Adrenal gland (tissue), 12 donors: ENCODE data around the gene CEP41. TPM values are rescaled to one million over a fixed set of nuclear protein-coding genes. Genes with fewer than 3 reads are reported as not detected.
"Not testable (repeated sequence)": the region's sequence is repeated elsewhere in the genome, so short reads cannot be mapped to it uniquely, and the experiment has no call there.

Experiments
- DNase-seq, 7 donors: peaks; one replicate each; pipeline ENCODE4 v3.0.0-alpha.2; 2019 to 2020
- H3K27ac ChIP-seq, 5 donors: fragments of 200-600 bp; sonication (generic) in 4 of 5; 1 replicate in 3 of 5; 2 replicates in 2 of 5; pipeline versions ENCODE4 v1.5.1 to v1.8.0; 2016 to 2020; ENCODE audit warnings: mild to moderate bottlenecking in 1 of 5
- H3K27me3 ChIP-seq: fragments of 200-600 bp; 2 replicates; pipeline ENCODE4 v1.8.0; 2021
- H3K36me3 ChIP-seq, 2 donors: fragments of 200-600 bp; replicated peaks in 1 of 2; 1 replicate in 1 of 2; 2 replicates in 1 of 2; pipeline versions ENCODE4 v1.5.1 to v1.8.0; 2018 to 2022
- H3K4me1 ChIP-seq, 2 donors: fragments of 200-600 bp; replicated peaks in 1 of 2; 1 replicate in 1 of 2; 2 replicates in 1 of 2; pipeline versions ENCODE4 v1.5.1 to v1.8.0; 2018 to 2021
- H3K4me3 ChIP-seq, 4 donors: fragments of 200-600 bp; sonication (generic) in 3 of 4; one replicate each; pipeline ENCODE4 v1.5.1; 2016 to 2018
- H3K9me3 ChIP-seq, 3 donors: fragments of 200-600 bp; sonication (generic) in 1 of 3; replicated peaks in 1 of 3; 1 replicate in 2 of 3; 2 replicates in 1 of 3; pipeline versions ENCODE4 v1.5.1 to v1.8.0; 2016 to 2021
- POLR2A ChIP-seq, 2 donors: fragments of 450-650 bp; IDR thresholded peaks; one replicate each; pipeline ENCODE4 v1.6.1; 2017; ENCODE audit warnings: antibody characterized with exemption in 2 of 2, mild to moderate bottlenecking in 2 of 2, moderate library complexity in 1 of 2
- WGBS, 4 donors: extraction: QIAGEN DNeasy Blood & Tissue Kit in 2 of 4; methylation state at CpG; one replicate each; pipeline versions ENCODE4 v1.1.5 to v1.1.7; 2013 to 2017; 5-methylcytosine and 5-hydroxymethylcytosine counted together
- intact Hi-C, 2 donors: fragments of 100-400 bp; cut with DNase I; formaldehyde crosslinking; loops; one replicate each; pipeline versions ENCODE4 v1.14.1 to v1.15.0; 2022 to 2023
- polyA plus RNA-seq, 3 donors: library from polyadenylated mRNA; stranded (reverse); fragments of 200-250 nt in 2 of 3; fragments of 350-450 nt in 1 of 3; fragmentation: Illumina TruSeq in 1 of 3; extraction: RNeasy Lipid Tissue Mini Kit (QIAGEN cat#74804) in 1 of 3; gene quantifications; one replicate each; pipeline ENCODE4 v1.2.3, GENCODE V29; 2013 to 2014
- total RNA-seq, 9 donors: library from RNA; depleted of rRNA in 4 of 9; stranded (reverse); fragments of >200 nt in 4 of 9; fragments of 120-200 nt in 1 of 9; fragmentation: NEBNext Ultra II Directional in 1 of 9; extraction: Animal tissue kit (Norgen Biotek cat#: 25700) in 1 of 9; gene quantifications; one replicate each; pipeline versions ENCODE4 v1.1.0 to v1.2.4, GENCODE V29; 2013 to 2023
- TF ChIP-seq, protein P1 (sequence below), 6 experiments: fragments of 450-650 bp in 4 of 6; fragments of 200-600 bp in 2 of 6; sonication (generic) in 1 of 6; IDR thresholded peaks; 1 replicate in 5 of 6; 2 replicates in 1 of 6; pipeline versions ENCODE4 v1.5.1 to v1.8.0; 2016 to 2021; ENCODE audit warnings: antibody characterized with exemption in 6 of 6, mild to moderate bottlenecking in 2 of 6, moderate library complexity in 1 of 6
- donor health status: healthy with polysubstance abuse.
- donor health status: Bipolar disorder and iron deficiency.
- donor health status: DM: yes; HTN: yes; CAD: no.
- donor health status: DM: no; HTN: no; CAD: no.
- donor health status: DM: no; HTN: no; CAD: no.
- donor health status: DM: yes; HTN: yes; CAD: no.

The CEP41 gene
- total and polyA plus RNA-seq, 12 donors = 3.9 to 22.9 (median 15.4) TPM

- peak within 1 kb of the TSS in 1 of 5 donors; percentile 67 for H3K27ac ChIP-seq
- WGBS, 4 donors = 64 to 89% (median 73%) methylated on average over 5 to 20 of the region's 20 CpGs
- H3K4me1 ChIP-seq = no peaks in the 10 kb centered on the region
- TF ChIP-seq POLR2A (IDR thresholded peaks at IDR 0.05) = no peak
- TF ChIP-seq, protein P1, sequence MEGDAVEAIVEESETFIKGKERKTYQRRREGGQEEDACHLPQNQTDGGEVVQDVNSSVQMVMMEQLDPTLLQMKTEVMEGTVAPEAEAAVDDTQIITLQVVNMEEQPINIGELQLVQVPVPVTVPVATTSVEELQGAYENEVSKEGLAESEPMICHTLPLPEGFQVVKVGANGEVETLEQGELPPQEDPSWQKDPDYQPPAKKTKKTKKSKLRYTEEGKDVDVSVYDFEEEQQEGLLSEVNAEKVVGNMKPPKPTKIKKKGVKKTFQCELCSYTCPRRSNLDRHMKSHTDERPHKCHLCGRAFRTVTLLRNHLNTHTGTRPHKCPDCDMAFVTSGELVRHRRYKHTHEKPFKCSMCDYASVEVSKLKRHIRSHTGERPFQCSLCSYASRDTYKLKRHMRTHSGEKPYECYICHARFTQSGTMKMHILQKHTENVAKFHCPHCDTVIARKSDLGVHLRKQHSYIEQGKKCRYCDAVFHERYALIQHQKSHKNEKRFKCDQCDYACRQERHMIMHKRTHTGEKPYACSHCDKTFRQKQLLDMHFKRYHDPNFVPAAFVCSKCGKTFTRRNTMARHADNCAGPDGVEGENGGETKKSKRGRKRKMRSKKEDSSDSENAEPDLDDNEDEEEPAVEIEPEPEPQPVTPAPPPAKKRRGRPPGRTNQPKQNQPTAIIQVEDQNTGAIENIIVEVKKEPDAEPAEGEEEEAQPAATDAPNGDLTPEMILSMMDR (IDR thresholded peaks at IDR 0.05) = no peak
- peak in 2 of 7 donors; percentile 8 to 45 for DNase-seq
- no peaks in the 10 kb centered on the region for H3K36me3 ChIP-seq
- no peaks in the 10 kb centered on the region for H3K9me3 ChIP-seq
- no peak within 1 kb of the TSS for H3K4me3 ChIP-seq
- H3K27me3 ChIP-seq = no peaks in the 10 kb centered on the region
- intact Hi-C loops = loop anchor here in 1 of 2 donors (10.0 kb wide), 1 partner anchor 105 kb away; no protein-coding TSS in a partner anchor
These were observed 60.6 kb downstream of the CEP41 start, which contains the start of gene CPA1 for GRCh38 chr7:130379921-130380860. TSS of gene CPA1 (plus strand) at chr7:130380494. CDS start at chr7:130380521, 27 bp downstream.

GRCh38 chr7:130379532-130379920, 61.3 kb downstream of the CEP41 start:
- H3K4me1 ChIP-seq = peaks cover 0 to under 1% of the 10 kb centered on the region in 2 donors
- DNase-seq = peak in 2 of 7 donors; percentile 5 to 6
- no peak overlapping the region for H3K4me3 ChIP-seq
- intact Hi-C loops = no loop called here
- no peaks in the 10 kb centered on the region for H3K9me3 ChIP-seq
- TF ChIP-seq, protein P1 (IDR thresholded peaks at IDR 0.05) = no peak
- no peak for TF ChIP-seq POLR2A (IDR thresholded peaks at IDR 0.05)
- no peaks in the 10 kb centered on the region for H3K27me3 ChIP-seq
- peak overlapping the region in 1 of 5 donors; percentile 20 for H3K27ac ChIP-seq
- no peaks in the 10 kb centered on the region for H3K36me3 ChIP-seq
- WGBS, 4 donors = 69 to 93% (median 84%) methylated on average over 5 to 10 of the region's 10 CpGs

DNA sequence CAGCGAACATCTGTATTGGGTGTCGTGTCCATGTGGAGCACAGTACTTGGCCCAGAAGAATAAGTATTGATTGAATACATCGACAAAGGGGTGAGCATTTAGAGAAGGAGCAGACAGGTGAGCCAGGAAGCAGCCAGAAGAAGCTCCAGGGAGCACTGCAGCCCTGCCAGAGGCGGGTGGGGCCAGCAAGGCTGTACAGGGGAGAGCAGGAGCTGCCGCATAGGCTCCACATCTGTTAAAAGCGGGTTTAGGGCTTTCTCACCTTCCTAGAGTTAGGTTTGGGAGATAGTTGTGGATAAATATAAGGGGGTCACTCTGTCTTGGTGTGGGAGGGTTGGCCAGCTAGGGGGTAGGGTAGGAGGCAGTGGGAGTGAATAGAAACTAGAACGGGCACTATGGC, 61.8 kb downstream of the CEP41 start:
- intact Hi-C loops = no loop called here
- WGBS, 4 donors = 87 to 95% (median 91%) methylated on average over 7 of the region's 7 CpGs

GRCh38 chr7:130377178-130377577, 63.6 kb downstream of the CEP41 start:
- H3K4me3 ChIP-seq = no peak overlapping the region
- peaks cover 10 to 22% of the 10 kb centered on the region in 2 donors for H3K4me1 ChIP-seq
- TF ChIP-seq, protein P1 (IDR thresholded peaks at IDR 0.05) = no peak
- no peak for TF ChIP-seq POLR2A (IDR thresholded peaks at IDR 0.05)
- peak in 1 of 7 donors; percentile 6 for DNase-seq
- H3K27me3 ChIP-seq = no peaks in the 10 kb centered on the region
- H3K36me3 ChIP-seq = no peaks in the 10 kb centered on the region
- intact Hi-C loops = no loop called here
- H3K9me3 ChIP-seq = no peaks in the 10 kb centered on the region
- 90 to 97% (median 95%) methylated on average over 3 to 6 of the region's 6 CpGs for WGBS, 4 donors
- no peak overlapping the region for H3K27ac ChIP-seq

More for the DNA sequence above, 61.8 kb downstream of the CEP41 start:
- Histone ChIP-seq H3K4me3 (no peak overlapping the region), H3K27me3 (no peaks in the 10 kb centered on the region), H3K4me1 (peaks cover 0 to 6% of the 10 kb centered on the region in 2 donors), H3K9me3 (no peaks in the 10 kb centered on the region), H3K36me3 (no peaks in the 10 kb centered on the region), H3K27ac (no peak overlapping the region)
- TF ChIP-seq, protein P1 (IDR thresholded peaks at IDR 0.05) = no peak
- TF ChIP-seq POLR2A (IDR thresholded peaks at IDR 0.05) = no peak
- no peak for DNase-seq

GRCh38 chr7:130376461-130376860, 64.4 kb downstream of the CEP41 start:
- intact Hi-C loops, H3K27me3 ChIP-seq, H3K9me3 ChIP-seq, H3K36me3 ChIP-seq, H3K27ac ChIP-seq, H3K4me3 ChIP-seq, DNase-seq: not testable (repeated sequence)
- WGBS, 4 donors = 27 to 100% (median 82%) methylated on average over 1 of the region's 1 CpG
- H3K4me1 ChIP-seq = peaks cover 10 to 22% of the 10 kb centered on the region in 2 donors
